Erythroblast (primary cell): Measurements from ENCODE around the gene CPD.

Experiments used
- DNase-seq, 2 experiments: peaks; one replicate each; lab custom pipeline; 2025; lab: John Stamatoyannopoulos, UW
- GATA1 ChIP-seq: IDR thresholded peaks from 2 replicates; pipeline ENCODE4 v1.6.1; 2011; ENCODE audit warnings: low read depth, mild to moderate bottlenecking, control low read depth, low read length, moderate library complexity
- POLR2A ChIP-seq: IDR thresholded peaks from 2 replicates; pipeline ENCODE4 v1.6.1; 2011; ENCODE audit warnings: mild to moderate bottlenecking, low read length

CPD gene

DNA sequence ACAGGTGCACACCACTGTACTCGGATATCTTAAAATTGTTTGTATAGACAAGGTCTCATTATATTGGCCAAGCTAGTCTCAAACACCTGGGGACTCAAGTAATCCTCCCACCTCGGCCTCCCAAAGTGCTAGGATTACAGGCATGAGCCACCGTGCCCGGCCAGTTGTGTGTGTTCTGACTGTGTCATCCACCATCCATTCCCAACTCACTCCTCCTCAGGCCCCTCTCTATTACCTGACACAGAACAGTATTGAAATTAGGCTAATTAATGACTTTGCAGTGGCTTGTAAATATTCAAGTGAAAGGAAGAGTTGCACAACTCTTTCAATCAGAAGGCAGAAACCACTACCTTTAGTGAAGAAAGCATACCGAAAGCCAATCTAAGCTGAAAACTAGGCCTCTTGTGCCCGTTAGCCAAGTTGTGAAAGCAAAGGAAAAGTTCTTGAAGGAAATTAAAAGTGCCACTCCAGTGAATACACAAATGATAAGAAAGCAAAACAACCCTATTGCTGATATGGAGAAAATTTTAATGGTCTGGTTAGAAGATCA is 127.2 kb downstream of the CPD start:
- DNase-seq: no peak
- TF ChIP-seq POLR2A: no peak
- TF ChIP-seq GATA1: no peak

DNA sequence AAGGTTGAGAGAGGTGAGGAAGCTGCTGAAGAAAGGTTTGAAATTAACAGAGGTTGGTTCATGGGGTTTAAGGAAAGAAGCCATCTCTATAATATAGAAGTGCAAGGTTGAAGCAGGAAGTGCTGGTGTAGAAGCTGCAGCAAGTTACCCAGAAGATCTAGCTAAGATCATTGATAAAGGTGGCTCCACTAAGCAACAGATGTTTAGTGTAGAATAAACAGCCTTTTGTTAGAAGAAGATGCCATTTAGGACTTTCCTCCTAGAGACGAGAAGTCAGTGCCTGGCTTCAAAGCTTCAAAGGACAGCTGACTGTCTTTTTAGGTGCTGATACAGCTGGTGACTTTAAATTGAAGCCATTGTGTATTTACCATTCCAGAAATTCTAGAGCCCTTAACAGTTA is 127.8 kb downstream of the CPD start:
- DNase-seq: no peak
- no peak for TF ChIP-seq POLR2A
- TF ChIP-seq GATA1: no peak

DNA sequence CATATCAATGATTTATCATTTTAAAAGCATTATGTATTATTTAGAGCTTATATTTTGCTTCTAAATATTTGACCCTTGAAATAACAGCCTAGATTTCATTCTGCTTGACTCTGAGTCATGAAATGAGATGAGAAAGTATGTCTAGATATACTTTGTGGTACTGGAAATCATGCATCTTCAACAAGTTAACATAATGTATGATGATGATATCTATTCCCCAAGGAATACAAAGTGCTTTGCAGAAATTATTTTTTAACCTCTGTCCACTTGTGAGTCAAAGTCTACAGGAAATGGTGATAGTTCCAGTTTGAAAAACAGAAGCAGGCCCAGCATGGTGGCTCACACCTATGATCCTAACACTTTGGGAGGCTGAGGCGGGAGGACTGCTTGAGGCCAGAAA is 134.6 kb downstream of the CPD start:
- no peak for TF ChIP-seq GATA1
- TF ChIP-seq POLR2A: no peak
- DNase-seq: no peak

DNA sequence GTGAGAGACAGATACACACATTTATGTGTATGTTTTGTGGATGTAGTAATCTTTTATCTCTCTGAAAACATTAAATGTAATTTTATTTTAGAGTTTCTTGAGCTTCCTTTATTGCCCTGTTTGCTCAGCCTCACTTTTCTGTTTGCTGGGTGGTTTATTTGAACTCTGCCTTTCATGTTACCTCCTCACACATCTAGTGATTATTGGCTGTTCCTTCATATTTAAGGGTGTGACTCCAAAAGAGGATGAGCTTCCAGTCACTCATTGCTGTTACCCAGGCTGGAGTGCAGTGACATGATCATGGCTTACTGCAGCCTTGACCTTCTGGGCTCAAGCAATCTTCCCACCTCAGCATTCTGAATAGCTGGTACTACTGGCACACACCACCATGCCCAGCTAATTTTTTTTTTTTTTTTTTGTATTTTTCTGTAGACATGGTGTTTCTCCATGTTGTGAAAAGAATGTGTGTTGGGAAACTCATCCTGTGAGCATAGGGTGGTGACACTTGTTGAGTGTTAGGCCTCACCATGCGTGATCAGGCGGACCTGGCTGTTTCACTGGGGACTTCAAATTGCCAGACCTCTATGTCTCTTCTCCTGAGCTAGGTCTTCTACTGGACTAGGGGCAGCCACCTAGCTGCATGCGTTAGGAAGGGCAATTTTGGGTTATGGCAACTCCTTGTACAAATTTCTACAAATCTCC is 136.3 kb downstream of the CPD start:
- DNase-seq: no peak
- TF ChIP-seq GATA1: no peak

DNA sequence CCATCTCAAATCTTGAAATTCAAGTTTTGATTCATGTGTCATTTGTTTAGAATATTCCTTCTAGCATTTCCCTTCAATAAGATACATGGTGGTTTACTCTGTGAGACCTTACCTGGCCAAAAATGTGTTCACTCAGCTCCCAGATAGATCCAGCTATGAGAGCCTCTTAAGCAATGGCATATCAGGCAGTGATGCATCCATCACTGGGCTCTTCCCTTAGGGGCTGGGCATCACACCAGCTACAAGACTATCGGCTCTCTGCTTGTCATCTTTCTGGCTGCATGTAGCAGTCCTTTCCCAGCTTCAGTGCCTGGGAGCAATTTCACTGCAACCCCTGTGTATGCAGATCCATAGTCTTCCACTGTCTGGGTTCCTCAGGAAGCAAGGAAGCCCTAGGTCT is 139.1 kb downstream of the CPD start:
- DNase-seq: no peak
- TF ChIP-seq GATA1 (no peak), POLR2A (no peak)

DNA sequence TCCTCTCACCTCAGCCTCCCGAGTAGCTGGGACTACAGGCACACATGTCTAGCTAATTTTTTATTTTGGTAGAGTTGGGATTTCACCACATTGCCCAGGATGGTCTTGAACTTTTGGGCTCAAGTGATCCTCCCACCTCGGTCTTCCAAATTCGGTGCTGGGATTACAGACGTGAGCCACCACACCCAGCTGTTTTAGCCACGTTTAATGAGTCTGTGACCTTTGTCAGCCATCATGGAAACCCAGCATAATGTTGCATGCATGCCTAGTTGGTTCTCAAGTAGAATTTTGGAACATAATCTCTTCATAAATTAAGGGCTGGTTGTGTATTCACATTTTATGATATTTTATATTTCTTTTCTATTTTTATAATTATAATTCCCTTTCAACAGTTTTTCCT is 140.4 kb downstream of the CPD start:
- DNase-seq: no peak
- TF ChIP-seq POLR2A (no peak), GATA1 (no peak)
